Right lobe of liver (tissue), 4 donors: ENCODE data around the gene UGT2B11.

Source experiments
- POLR2A ChIP-seq: fragments of 450-650 bp; IDR thresholded peaks from one replicate; pipeline ENCODE4 v1.6.1; 2017; ENCODE audit warnings: antibody characterized with exemption, mild to moderate bottlenecking
- TF ChIP-seq, protein P1 (sequence below), 4 donors: fragments of 200-600 bp in 3 of 4; fragments of 450-650 bp in 1 of 4; IDR thresholded peaks; one replicate each; pipeline versions ENCODE4 v1.5.1 to v1.8.0; 2016 to 2022; ENCODE audit warnings: antibody characterized with exemption in 4 of 4, mild to moderate bottlenecking in 2 of 4
- donor health status: DM: no; HTN: no; CAD: no.
- donor health status: DM: no; HTN: no; CAD: no.
- donor health status: DM: no; HTN: yes; CAD: no.

DNA sequence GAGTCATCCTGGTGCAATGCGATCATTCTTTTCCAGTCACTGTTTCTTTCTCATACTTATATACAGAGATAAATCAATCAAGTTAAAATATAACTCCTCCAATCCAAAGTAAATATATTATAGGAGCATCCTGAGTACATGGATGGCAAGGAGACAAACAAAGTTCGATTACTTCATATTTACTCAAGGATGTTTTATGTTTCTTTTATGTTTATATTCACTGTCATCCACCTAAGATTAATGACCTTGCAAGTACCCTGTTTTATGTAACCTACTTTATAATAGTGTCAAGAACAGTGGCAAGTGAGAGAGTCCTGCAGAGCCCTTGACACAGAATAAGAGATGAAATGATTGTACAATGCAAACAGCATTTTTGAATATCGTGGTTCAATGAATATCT is at the start of gene UGT2B11:
- TF ChIP-seq POLR2A = no peak
- TF ChIP-seq, protein P1, sequence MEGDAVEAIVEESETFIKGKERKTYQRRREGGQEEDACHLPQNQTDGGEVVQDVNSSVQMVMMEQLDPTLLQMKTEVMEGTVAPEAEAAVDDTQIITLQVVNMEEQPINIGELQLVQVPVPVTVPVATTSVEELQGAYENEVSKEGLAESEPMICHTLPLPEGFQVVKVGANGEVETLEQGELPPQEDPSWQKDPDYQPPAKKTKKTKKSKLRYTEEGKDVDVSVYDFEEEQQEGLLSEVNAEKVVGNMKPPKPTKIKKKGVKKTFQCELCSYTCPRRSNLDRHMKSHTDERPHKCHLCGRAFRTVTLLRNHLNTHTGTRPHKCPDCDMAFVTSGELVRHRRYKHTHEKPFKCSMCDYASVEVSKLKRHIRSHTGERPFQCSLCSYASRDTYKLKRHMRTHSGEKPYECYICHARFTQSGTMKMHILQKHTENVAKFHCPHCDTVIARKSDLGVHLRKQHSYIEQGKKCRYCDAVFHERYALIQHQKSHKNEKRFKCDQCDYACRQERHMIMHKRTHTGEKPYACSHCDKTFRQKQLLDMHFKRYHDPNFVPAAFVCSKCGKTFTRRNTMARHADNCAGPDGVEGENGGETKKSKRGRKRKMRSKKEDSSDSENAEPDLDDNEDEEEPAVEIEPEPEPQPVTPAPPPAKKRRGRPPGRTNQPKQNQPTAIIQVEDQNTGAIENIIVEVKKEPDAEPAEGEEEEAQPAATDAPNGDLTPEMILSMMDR (IDR thresholded peaks at IDR 0.05) = no peak
